ENCODE results near the gene PTPN18.

PTPN18 gene, protein sequence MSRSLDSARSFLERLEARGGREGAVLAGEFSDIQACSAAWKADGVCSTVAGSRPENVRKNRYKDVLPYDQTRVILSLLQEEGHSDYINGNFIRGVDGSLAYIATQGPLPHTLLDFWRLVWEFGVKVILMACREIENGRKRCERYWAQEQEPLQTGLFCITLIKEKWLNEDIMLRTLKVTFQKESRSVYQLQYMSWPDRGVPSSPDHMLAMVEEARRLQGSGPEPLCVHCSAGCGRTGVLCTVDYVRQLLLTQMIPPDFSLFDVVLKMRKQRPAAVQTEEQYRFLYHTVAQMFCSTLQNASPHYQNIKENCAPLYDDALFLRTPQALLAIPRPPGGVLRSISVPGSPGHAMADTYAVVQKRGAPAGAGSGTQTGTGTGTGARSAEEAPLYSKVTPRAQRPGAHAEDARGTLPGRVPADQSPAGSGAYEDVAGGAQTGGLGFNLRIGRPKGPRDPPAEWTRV

DNA sequence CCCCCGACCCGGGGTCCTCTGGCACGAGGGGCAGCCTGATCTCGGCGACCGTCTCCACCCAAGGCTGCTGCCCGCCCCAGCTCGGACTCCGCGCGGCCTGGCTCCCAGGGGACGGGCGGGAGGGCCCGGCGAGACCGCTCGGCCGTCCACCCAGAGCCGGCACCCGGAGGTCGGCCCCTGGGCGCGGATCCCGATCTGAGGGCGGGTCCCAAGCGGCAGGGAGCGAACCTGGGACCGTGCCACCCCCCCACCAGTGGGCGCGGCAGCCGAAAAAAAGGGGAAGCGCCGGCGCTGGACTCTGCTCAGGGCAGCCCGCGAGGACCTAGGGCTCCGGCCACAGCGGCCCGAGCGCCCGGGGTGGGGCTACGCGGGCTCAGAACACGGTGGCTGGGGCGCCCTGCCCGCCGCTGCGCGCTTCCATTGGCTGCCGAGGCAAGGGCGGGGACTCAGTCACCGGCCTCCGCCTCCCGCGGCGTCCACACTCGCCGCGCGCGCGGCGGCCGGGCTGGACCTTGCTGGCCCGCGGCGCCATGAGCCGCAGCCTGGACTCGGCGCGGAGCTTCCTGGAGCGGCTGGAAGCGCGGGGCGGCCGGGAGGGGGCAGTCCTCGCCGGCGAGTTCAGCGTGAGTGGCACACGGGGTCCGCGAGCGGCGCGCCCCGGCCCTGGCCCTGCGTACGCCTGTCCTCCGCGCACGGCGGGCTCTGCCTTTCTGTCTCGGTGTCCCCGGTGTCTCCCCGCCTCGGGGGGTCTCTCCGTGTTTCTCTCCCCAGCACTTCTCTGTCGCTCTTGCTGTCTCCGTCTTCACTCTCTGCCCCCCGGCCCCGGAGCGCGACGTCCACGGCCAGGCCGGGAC, at the start of gene PTPN18:
Gene PTPN18, plus strand, starts transcription at position 479 of the 854 bp plus-strand sequence. Its CDS starts 52 bp downstream, at position 531.
- in situ Hi-C loops (cut with HindIII; ENCODE audit: low sequenced_read_pairs): no loop called here

DNA sequence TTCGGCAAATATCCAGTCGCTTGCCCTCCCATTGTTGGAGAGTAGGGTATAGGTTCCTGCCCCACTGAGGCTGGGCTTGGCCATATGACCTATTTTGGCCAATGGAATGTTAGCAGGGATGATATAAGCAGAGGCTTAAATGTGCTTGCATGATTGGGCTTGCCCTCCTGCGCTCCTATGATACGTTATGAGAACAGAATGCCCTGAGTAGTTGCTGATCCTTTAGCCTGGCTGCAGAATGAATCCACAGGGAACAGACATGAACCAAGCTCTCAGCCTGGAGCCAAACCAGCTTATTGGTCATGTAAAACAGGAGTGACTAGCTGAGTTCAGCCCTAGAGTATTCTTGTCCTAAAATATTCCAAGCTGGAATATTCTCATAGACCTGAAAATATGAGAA, 48.0 kb upstream of the PTPN18 start:
- in situ Hi-C loops (cut with HindIII; ENCODE audit: low sequenced_read_pairs): no loop called here

DNA sequence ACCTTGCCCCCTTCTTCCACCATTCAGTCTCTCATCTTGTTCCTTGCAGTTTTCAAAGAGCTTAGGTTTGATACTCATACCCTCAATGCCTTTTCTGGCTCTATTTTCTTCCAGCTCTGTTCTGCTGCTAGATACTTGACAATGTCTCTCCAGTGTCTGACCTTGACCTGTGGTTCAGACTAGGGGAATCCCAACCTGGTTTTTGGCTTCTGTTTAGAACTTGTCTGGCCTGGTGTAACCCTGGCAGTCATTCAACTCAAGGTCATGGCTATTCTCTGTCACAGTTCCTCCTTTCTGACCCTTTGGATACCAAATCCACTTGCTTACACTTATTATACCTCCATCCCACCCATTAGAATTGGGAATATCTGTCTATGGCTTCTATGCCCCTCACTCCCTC, 45.0 kb upstream of the PTPN18 start:
- in situ Hi-C loops (cut with HindIII; ENCODE audit: low sequenced_read_pairs): no loop called here

DNA sequence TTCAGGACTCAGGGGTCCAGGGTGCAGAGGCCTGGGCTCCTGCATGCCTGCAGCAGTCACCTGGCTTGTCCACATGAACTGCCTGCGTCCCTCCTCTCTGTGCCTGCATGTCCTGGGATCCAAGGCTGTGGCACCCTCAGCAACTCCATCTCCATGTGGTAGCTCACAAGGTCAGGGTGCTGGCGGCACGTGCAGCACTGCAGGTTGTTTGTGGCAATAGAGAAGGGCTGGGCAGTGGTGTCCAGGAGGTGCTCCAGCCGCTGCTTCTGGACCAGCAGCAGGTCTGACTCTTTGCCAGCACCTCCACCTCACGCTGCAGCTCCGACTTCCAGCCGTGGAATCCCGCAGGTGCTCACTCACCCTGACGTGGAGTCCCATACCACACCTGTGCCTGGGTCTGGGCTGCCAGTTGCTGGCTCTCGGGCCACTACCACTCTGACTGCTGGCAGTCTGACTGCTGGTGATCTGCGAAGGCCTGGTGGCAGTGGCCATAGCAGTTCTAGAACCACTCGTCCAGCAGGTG, 42.0 kb upstream of the PTPN18 start:
- in situ Hi-C loops (cut with HindIII; ENCODE audit: low sequenced_read_pairs): no loop called here

DNA sequence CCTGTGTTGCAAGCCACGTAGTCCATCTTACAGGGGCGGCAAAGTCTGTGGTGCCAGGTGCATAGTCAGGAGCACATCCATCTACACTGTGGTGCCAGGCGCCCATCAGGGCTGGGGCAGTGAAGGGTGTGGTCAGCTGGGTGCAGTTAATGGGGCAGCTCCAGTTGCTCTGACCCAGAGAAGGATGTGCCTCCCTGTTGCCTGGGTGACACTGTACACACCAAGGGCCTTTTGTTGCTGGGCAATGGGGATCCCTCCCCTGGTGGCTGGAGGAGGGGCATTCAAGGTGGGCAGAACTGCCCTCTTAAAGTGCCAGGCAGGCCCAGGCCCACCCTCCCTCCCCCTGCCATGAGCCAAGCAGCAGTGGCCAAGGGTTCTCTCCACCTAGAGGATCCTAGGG, 41.5 kb upstream of the PTPN18 start:
- in situ Hi-C loops (cut with HindIII; ENCODE audit: low sequenced_read_pairs): no loop called here

DNA sequence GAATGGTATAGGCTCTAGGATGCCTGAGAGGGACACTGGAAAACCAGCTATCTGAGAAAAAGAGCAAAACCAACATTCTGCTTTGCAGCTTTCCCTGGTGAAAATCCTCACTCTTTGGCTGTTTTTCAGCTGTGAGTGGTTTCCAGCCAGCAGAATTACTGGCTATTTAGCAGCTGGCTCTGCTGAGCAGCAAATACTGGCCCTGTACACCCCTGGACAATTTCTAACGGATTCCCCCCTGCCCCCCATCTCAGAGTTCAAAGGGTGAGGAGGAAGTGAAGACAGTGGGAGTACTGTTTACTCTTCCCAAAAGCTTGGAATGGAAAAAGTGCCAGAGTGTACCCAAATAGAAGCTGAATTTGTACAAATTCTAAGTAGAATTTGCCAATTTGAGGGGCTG, 39.3 kb upstream of the PTPN18 start:
- in situ Hi-C loops (cut with HindIII; ENCODE audit: low sequenced_read_pairs): no loop called here

DNA sequence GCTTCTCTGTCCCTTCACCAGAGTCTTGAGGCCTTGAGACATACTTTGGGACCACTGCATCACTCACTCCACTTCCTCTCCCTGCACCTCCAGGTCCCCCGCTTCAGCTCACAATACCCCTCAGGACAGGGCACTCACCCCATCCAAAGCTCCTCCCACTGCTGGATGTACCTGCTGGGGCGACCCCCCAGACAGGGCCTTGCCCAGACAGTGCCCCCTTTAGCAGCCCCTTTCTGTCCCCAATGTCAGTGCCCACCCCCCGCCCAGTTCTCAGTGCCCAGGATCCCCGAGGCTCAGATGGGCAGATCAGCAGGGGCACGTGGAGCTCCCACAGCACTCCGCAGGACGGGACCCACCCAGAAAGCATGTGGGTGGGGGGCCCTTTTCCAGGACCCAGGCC, 37.0 kb upstream of the PTPN18 start:
- in situ Hi-C loops (cut with HindIII; ENCODE audit: low sequenced_read_pairs): no loop called here

DNA sequence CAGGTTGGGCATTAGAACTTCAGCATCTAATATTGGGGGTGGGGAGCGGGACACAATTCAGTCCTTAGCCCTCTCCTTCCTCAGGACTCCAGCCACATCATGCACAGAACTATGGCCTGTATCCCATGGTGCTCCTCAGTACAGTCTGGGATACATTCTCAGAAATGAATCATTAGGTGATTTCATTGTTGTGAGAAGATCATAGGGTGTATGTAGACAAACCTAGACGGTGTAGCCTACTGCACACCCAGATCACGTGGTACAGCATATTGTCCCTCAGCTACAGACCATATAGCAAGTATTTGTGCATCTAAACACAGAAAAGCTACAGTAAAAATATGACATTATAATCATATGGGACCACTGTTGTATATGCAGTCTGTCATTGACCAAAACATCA, 36.3 kb upstream of the PTPN18 start:
- in situ Hi-C loops (cut with HindIII; ENCODE audit: low sequenced_read_pairs): no loop called here

DNA sequence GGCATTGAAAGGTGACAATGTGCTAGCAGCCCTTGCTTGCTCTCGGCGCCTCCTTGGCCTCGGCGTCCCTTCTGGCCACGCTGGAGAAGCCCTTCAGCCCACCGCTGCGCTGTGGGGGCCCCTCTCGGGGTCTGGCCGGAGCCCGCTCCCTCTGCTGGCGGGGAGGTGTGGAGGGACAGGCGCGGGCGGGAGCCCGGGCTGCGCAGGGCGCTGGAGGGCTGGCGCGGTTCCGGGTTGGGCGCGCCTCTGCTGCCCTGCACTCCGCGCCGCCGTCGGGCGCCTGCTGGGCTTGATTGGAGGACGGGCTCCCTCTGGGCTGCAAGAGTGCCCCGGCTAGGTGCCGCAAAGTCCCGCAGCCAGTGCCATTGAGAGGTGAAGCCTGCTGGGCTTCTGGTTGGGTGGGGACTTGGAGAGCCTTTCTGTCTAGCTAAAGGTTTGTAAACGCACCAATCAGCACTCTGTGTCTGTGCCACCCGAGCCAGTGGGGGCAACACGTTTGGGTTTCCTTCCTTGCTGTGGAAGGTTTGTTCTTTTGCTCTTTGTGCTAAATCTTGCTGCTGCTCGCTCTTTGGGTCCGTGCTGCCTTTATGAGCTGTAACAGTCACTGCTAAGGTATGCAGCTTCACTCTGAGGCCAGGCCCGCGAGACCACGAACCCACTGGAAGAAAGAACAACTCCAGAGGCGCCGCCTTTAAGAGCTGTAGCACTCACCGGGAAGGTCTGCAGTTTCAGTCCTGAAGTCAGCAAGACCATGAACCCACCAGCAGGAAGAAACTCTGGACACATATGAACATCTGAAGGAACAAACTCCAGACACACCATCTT, 27.9 kb upstream of the PTPN18 start:
- in situ Hi-C loops (cut with HindIII; ENCODE audit: low sequenced_read_pairs): no loop called here

DNA sequence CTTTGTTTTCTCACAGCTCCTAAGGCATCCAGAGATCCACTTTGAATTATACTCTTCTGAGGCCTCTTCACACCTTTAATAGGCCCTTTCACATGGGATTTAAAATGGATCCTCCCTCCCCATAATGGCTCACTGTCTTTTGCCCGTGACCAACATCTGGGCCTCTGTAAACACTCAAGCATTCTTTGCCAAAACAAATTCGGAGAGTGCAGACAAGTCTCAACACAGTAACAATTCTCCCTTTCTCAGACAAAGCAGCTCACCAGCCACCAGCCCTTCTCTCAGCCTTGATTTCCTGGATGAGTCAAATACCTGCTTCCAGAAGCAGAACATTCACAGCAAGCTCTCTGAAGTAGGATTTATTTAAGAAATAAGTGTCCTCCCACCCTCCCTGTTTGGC, 27.1 kb upstream of the PTPN18 start:
- in situ Hi-C loops (cut with HindIII; ENCODE audit: low sequenced_read_pairs): no loop called here

DNA sequence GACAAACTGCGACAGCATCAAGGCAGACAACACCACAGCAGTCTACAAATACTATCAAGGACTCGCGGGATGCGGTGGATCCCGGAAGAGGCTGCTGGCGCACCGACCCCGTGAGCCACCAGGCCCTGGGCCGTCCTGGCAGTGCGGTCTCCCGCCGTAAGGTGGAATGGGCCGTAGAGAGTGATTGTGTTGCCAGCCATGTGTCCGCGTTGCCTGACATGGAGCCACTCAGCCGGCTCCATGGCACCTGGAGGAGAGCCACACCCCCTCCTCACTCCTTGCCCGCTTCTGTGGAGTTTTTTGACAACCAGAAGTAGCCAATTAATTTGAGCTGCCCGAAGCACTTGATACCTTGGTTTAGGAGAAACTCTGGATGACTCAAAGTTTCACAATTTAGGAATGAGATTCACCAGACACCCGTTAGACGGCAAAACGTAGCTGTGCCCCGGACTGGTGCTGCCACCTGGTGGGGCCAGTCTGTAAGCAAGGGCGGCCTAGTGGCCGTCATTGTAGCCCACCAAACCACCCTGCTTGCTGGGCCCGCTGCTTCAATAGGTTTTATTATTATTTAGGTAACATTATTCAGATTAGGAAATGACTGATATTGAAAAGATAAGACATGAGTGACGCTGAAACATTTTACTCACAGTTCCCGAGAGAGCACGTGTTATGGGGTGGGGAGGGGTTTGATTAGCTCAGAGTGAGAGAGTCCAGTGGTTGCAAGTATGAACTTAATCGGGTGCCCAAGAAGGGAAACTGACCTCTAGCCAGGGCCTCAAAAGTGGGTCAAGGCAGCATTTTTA, 23.4 kb upstream of the PTPN18 start:
- in situ Hi-C loops (cut with HindIII; ENCODE audit: low sequenced_read_pairs): loop anchor here (5.0 kb wide), 1 partner anchor 45 kb away; no protein-coding TSS in a partner anchor

DNA sequence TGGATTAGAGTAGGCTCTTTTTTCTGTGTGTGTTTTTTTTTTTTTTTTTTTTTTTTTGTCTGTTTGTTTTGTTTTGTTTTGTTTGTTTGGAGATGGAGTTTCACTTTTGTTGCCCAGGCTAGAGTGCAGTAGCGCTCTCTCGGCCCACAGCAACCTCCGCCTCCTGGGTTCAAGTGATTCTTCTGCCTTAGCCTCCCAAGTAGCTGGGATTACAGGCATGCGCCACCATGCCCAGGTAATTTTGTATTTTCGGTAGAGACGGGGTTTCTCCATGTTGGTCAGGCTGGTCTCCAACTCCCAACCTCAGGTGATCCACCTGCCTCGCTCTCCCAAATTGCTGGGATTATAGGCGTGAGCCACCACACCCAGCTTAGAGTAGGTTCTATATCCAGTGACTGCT, 22.6 kb upstream of the PTPN18 start:
- in situ Hi-C loops (cut with HindIII; ENCODE audit: low sequenced_read_pairs): loop anchor here (5.0 kb wide), 1 partner anchor 46 kb away; no protein-coding TSS in a partner anchor

DNA sequence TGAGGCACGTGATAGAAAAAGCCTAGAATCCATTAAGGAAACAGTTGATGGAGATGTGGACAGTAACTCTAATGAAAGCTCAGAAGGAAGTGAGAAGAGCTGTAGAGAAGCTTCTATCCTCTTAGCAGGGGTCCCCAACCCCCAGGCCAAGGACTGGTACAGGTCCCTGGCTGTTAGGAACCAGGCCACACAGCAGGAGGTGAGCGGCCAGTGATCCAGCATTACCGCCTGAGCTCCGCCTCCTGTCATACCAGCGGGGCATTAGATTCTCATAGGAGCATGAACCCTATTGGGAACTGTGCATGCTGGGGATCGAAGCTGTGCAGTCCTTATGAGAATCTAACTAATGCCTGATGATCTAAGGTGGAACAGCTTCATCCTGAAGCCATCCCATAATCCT, 21.8 kb upstream of the PTPN18 start:
- in situ Hi-C loops (cut with HindIII; ENCODE audit: low sequenced_read_pairs): loop anchor here (5.0 kb wide), 1 partner anchor 47 kb away; no protein-coding TSS in a partner anchor

DNA sequence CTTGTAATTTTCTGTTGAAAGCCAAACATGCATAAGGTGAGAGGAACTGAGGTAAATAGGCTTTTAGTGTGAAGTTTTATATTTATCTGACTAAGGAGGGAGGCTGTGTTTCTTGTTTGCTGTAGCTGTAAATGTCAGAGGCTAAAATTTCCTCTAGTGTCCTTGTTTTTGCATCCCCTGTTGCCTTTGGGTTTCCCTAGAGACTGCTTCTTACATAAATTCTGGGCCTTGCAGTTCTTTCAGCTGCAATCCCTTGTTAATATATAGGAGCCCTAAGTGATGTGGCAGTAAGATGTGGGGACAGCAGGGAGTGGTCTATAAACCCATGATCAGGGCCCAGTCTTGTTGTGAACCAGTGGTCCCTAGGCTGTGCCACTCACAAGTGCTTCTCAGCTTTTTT, 20.6 kb upstream of the PTPN18 start:
- in situ Hi-C loops (cut with HindIII; ENCODE audit: low sequenced_read_pairs): no loop called here

DNA sequence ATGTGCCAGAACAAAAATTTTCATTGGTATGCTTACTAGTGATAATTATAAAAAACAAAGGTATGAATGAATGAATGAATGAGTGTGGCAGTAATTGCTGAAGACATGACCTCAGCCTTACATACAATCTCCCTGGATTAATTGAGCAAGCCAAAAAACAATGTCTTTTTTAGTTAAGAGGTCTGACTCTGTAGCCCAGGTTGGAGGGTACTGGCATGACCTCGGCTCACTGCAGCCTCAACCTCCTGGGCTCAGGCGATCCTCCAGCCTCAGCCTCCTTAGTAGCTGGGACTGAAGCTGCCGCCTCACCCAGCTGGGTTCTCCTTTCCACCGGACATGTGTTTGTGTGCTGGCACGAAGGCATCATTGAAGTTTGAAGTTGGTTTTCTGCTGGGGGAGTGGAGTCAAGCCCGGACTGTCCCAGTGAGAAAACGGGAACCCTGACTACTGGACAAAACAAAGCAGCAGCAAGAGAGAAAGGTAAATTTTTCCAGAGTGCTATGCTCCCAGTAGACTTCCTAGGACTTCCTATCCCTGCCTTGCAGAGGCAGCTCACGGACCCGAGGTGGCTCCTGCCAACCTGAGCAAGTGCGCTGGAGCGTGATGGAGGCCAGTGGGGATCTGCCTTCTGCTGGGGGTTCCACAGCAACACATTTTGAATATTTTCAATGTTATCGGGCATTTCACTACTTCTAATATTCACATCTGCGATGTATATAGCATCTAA, 19.5 kb upstream of the PTPN18 start:
- in situ Hi-C loops (cut with HindIII; ENCODE audit: low sequenced_read_pairs): no loop called here

DNA sequence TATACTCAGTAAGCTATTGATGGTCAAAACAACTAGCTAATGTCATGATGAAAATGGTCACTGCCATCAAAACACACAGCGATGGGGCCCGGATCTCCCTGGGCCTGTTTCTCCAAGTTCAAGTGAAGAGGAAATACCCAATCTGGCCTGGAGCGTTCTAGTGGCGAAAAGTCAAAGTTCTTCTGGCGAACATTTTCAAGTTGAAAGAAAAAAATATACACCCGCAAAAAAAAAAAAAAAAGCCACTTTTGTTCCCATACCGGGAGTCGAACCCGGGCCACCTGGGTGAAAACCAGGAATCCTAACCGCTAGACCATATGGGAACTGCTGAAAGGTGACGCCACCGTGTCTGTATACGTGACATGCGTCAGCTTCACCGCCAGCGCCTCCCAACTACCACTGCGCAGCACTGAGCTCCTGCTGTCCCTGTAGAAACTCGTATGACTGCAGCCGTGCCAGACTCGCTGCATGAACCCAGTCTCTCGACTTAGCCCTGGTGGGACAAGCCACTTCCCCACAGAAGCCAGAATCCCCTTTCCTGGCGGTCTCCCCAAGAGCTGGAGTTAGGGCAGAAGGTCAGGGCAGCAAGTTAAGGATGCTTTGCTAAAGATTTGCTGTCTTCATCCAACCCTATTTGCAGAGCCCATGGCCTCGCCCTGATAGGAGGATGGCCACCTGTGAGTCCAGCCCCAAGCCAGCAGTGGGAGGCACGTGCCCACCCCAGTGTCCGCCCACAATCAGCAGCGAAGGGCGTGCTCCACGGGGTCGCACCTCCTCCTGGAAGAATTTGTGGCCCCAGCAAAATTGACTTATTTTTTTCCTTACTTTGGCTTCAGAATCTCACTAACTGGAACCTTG, 18.8 kb upstream of the PTPN18 start:
- in situ Hi-C loops (cut with HindIII; ENCODE audit: low sequenced_read_pairs): no loop called here

DNA sequence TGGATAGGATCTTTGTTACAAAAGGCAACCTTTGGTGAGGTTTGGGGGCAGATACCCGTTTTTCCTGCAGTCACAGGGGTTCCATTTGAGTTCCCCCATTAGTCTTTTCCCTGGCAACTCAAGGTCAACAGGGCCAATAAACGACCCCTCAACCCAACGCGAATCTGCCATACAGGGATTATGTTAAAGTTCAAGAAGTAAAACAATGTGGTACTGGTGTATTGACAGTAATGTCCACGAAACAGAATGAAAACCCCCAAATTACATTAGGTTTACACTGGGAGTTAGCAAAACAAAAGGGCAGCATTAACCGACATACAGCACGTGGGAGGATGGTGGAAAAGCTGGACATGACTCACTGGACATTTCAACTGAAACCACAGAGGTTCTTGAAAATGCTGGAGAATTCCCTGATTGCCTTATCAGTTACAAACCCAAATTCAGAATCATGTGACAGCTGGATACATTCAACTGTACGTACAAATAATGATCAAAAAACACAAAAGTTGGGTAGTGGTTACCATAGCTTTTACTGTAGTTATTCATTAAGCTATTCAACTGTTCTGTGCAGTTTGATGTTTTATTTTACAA, 18.0 kb upstream of the PTPN18 start:
- in situ Hi-C loops (cut with HindIII; ENCODE audit: low sequenced_read_pairs): no loop called here

DNA sequence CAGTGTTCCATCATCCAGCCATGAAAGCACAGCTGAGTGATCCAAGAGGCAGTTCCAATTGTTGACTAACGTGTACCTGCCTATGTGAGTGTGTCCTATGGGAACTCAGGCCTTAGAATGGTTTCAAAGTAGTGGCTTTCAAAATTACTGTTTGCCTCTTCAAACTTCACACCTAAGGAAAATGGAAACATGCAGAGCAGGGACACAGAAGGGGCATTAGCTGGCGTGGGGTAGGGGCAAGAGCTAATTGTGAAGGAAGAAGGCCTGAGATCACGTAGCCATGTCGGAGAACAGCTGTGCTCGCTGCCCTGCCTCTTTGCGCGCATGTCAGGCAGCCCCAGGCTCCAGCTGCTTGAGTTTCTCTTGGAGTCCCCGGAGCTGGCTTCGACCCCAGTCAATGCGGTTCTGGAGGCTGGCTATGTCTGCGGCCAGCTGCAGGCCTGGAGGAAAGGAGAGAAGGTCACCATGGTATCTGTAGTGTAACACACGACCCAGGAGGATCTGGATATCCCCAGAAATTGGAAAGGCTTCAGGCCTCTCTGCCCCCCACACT, 17.0 kb upstream of the PTPN18 start:
- in situ Hi-C loops (cut with HindIII; ENCODE audit: low sequenced_read_pairs): no loop called here

Data from endothelial cell of hepatic sinusoid (primary cell).